ENCODE measurements around the gene WFDC10B. TPM values are rescaled to one million over a fixed set of nuclear protein-coding genes. Genes with fewer than 3 reads are reported as not detected.
A peak's percentile ranks its signal among the peaks of the same experiment; 100 is the strongest.

WFDC10B gene
- total and polyA plus RNA-seq, 10 of the 15 experiments (the other 5 are each of a cell fraction or from before 2014, with no cell fraction given): not detected

DNA sequence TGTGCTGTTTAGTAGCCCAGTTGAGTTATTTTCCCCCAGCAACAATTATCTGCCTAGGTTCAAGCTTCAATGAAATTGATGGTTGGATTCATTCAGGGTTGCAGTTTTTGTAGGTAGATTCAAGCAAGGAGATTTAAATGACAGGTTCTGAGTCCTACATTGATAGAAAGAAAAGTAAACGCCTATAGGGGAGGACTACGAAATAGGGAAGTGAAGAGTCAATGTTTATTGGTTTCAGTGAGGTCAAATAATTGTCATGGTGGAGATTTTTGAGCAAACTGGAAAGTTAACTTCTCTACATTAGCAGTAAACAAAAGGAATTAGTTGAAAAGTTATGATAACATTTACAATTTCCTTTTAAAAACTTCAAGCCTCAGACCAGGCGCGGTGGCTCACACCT is 3.7 kb downstream of the WFDC10B start:
- H3K79me2 ChIP-seq (ENCODE audit: control insufficient read depth, insufficient read depth, low read length): no peaks in the 10 kb centered on the region
- CTCF ChIA-PET: no interaction called here
- H3K9me3 ChIP-seq (replicated peaks; ENCODE audit: control insufficient read depth, insufficient read depth, low read length): no peaks in the 10 kb centered on the region; the same call in 2 of the 3 replicates
- H3K4me1 ChIP-seq (ENCODE audit: control insufficient read depth, insufficient read depth, low read length): peaks cover 17% of the 10 kb centered on the region
- no TSS peak for BruUV-seq (replicated peaks)
- H3K4me3 ChIP-seq: no peak overlapping the region
- H3K4me2 ChIP-seq (ENCODE audit: control insufficient read depth, insufficient read depth): peak overlapping the region; percentile 77
- H4K20me1 ChIP-seq (ENCODE audit: control insufficient read depth, insufficient read depth): no peaks in the 10 kb centered on the region
- H3K9ac ChIP-seq (ENCODE audit: control insufficient read depth, insufficient read depth, low read length): no peak overlapping the region
- H3K27me3 ChIP-seq (replicated peaks in 1 of 2; ENCODE audit: control insufficient read depth in 2 of 2, insufficient read depth in 2 of 2, low read length in 1 of 2): no peaks in the 10 kb centered on the region
- RAD21 ChIA-PET (ENCODE audit: unreplicated experiment): interaction anchor here (0.7 kb wide), 1 partner anchor 986 kb away, joined by 3 read pairs; no protein-coding TSS in a partner anchor
- intact Hi-C loops (cut with micrococcal nuclease; ENCODE audit: unreplicated experiment) (no loop called here), in situ Hi-C loops (cut with MboI) (no loop called here)
- ATAC-seq (peak; percentile 75), DNase-seq (ENCODE audit: low read depth, low spot score) (peak; percentile 8), FAIRE-seq (no peak)
- SMC1A ChIA-PET (ENCODE audit: uncharacterized antibody, unreplicated experiment): no interaction called here
- H3K36me3 ChIP-seq (ENCODE audit: control insufficient read depth in 2 of 2, insufficient read depth in 2 of 2, low read length in 1 of 2): no peaks in the 10 kb centered on the region
- TF ChIP-seq FOXK2 (IDR thresholded peaks at IDR 0.05): no peak
- TF ChIP-seq SPI1 (IDR thresholded peaks at IDR 0.05; ENCODE audit: borderline replicate concordance, insufficient read depth, low read depth, low read length): peak; percentile 88
- POLR2A ChIA-PET: no interaction called here
- peak overlapping the region; percentile 39; the same call in 1 of the 2 replicates for H3K27ac ChIP-seq (ENCODE audit: control insufficient read depth, insufficient read depth)
- peak overlapping the region; percentile 15 for H2AFZ ChIP-seq (ENCODE audit: control insufficient read depth, low read depth, low read length)
- WGBS (ENCODE audit: insufficient coverage, insufficient replicate concordance, low lambda C conversion rate, missing lambda C conversion rate): 36% methylated on average over 4 of the region's 4 CpGs

DNA sequence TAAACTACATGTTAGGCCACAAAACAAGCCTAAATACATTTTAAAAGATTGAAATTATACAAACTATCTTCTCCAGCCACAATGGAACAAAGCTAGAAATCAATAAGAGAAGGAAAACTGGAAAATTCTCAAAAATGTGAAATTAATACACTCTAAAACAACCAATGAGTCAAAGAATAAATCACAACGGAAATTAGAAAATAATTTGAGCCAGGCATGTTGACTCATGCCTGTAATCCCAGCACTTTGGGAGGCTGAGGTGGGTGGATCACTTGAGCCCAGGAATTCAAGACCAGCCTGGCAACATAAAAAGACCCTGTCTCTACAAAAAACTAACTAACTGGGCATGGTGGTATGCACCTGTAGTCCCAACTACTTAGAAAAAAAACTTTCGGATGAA is 9.3 kb downstream of the WFDC10B start:
- Histone ChIP-seq H3K9me3 (replicated peaks; ENCODE audit: control insufficient read depth, insufficient read depth, low read length) (no peaks in the 10 kb centered on the region), H3K4me1 (ENCODE audit: control insufficient read depth, insufficient read depth, low read length) (peaks cover under 1% of the 10 kb centered on the region; the same call in 1 of the 2 replicates), H3K36me3 (ENCODE audit: control insufficient read depth in 2 of 2, insufficient read depth in 2 of 2, low read length in 1 of 2) (no peaks in the 10 kb centered on the region), H3K4me2 (ENCODE audit: control insufficient read depth, insufficient read depth) (no peak overlapping the region), H3K27ac (ENCODE audit: control insufficient read depth, insufficient read depth) (no peak overlapping the region), H3K9ac (ENCODE audit: control insufficient read depth, insufficient read depth, low read length) (no peak overlapping the region), H2AFZ (ENCODE audit: control insufficient read depth, low read depth, low read length) (no peak overlapping the region), H3K27me3 (replicated peaks in 1 of 2; ENCODE audit: control insufficient read depth in 2 of 2, insufficient read depth in 2 of 2, low read length in 1 of 2) (no peaks in the 10 kb centered on the region), H3K4me3 (no peak overlapping the region), H4K20me1 (ENCODE audit: control insufficient read depth, insufficient read depth) (no peaks in the 10 kb centered on the region), H3K79me2 (ENCODE audit: control insufficient read depth, insufficient read depth, low read length) (no peaks in the 10 kb centered on the region)
- FAIRE-seq (no peak), DNase-seq (ENCODE audit: low read depth, low spot score) (no peak), ATAC-seq (no peak)
- no TSS peak for BruUV-seq (replicated peaks)
- in situ Hi-C loops (cut with MboI) (no loop called here), intact Hi-C loops (cut with micrococcal nuclease; ENCODE audit: unreplicated experiment) (no loop called here)
- ChIA-PET SMC1A (ENCODE audit: uncharacterized antibody, unreplicated experiment) (interaction anchor here (1.6 kb wide), 1 partner anchor 75 kb away, joined by 3 read pairs; no protein-coding TSS in a partner anchor), POLR2A (no interaction called here), RAD21 (ENCODE audit: unreplicated experiment) (no interaction called here), CTCF (no interaction called here)
- WGBS (ENCODE audit: insufficient coverage, insufficient replicate concordance, low lambda C conversion rate, missing lambda C conversion rate): 44% methylated on average over 2 of the region's 2 CpGs
- no peak for TF ChIP-seq NR2C2 (IDR thresholded peaks at IDR 0.05; ENCODE audit: borderline replicate concordance, control insufficient read depth, insufficient read length, low read depth)
- TF ChIP-seq, protein P1, sequence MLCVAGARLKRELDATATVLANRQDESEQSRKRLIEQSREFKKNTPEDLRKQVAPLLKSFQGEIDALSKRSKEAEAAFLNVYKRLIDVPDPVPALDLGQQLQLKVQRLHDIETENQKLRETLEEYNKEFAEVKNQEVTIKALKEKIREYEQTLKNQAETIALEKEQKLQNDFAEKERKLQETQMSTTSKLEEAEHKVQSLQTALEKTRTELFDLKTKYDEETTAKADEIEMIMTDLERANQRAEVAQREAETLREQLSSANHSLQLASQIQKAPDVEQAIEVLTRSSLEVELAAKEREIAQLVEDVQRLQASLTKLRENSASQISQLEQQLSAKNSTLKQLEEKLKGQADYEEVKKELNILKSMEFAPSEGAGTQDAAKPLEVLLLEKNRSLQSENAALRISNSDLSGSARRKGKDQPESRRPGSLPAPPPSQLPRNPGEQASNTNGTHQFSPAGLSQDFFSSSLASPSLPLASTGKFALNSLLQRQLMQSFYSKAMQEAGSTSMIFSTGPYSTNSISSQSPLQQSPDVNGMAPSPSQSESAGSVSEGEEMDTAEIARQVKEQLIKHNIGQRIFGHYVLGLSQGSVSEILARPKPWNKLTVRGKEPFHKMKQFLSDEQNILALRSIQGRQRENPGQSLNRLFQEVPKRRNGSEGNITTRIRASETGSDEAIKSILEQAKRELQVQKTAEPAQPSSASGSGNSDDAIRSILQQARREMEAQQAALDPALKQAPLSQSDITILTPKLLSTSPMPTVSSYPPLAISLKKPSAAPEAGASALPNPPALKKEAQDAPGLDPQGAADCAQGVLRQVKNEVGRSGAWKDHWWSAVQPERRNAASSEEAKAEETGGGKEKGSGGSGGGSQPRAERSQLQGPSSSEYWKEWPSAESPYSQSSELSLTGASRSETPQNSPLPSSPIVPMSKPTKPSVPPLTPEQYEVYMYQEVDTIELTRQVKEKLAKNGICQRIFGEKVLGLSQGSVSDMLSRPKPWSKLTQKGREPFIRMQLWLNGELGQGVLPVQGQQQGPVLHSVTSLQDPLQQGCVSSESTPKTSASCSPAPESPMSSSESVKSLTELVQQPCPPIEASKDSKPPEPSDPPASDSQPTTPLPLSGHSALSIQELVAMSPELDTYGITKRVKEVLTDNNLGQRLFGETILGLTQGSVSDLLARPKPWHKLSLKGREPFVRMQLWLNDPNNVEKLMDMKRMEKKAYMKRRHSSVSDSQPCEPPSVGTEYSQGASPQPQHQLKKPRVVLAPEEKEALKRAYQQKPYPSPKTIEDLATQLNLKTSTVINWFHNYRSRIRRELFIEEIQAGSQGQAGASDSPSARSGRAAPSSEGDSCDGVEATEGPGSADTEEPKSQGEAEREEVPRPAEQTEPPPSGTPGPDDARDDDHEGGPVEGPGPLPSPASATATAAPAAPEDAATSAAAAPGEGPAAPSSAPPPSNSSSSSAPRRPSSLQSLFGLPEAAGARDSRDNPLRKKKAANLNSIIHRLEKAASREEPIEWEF (IDR thresholded peaks at IDR 0.05; ENCODE audit: insufficient replicate concordance, low read depth, low read length): no peak
- TF ChIP-seq, protein P2, sequence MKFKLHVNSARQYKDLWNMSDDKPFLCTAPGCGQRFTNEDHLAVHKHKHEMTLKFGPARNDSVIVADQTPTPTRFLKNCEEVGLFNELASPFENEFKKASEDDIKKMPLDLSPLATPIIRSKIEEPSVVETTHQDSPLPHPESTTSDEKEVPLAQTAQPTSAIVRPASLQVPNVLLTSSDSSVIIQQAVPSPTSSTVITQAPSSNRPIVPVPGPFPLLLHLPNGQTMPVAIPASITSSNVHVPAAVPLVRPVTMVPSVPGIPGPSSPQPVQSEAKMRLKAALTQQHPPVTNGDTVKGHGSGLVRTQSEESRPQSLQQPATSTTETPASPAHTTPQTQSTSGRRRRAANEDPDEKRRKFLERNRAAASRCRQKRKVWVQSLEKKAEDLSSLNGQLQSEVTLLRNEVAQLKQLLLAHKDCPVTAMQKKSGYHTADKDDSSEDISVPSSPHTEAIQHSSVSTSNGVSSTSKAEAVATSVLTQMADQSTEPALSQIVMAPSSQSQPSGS (IDR thresholded peaks at IDR 0.05; ENCODE audit: low read length): no peak
- TF ChIP-seq NFIC (IDR thresholded peaks at IDR 0.05; ENCODE audit: low read depth, low read length): no peak
- TF ChIP-seq LARP7 (IDR thresholded peaks at IDR 0.05): no peak
- TF ChIP-seq ELK1 (IDR thresholded peaks at IDR 0.05; ENCODE audit: low read depth, low read length): no peak
- TF ChIP-seq SMARCA5 (IDR thresholded peaks at IDR 0.05): no peak

Measured in GM12878 (cell line).